ENCODE data around the gene AIRE.

The AIRE gene

DNA sequence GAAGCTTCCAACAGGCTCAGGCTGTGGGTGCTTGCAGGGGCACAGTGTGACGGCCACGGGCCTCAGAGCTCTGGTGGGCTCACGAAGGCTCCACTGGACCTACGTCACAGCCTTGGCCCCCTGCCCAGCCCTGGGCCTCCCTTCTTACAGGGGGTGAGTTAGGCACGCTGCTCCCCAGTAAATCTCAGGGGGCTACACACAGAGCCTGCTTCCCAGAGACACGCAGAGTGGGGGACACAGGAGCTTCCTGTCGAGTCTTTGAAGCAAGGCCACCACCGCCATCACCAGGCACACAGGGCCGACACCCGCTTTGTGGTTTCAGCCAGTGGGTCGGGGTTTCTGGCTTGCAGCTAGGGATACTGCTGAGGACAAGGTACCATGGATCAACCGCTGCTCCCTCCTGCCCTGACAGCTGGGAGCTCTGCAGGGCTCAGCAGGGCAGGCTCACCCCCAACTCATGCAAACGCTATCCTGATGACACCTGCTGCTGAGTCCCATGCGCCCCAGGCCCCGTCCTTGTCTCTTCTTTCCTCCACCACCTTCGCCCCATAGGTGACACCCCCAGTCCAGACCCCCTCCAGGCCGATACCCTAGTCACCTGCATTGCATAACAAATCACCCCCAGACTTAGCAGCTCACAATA, 59.0 kb downstream of the AIRE start:
- H3K4me1 ChIP-seq = peaks cover 7% of the 10 kb centered on the region
- H3K79me2 ChIP-seq = no peaks in the 10 kb centered on the region
- TF ChIP-seq, protein P1, sequence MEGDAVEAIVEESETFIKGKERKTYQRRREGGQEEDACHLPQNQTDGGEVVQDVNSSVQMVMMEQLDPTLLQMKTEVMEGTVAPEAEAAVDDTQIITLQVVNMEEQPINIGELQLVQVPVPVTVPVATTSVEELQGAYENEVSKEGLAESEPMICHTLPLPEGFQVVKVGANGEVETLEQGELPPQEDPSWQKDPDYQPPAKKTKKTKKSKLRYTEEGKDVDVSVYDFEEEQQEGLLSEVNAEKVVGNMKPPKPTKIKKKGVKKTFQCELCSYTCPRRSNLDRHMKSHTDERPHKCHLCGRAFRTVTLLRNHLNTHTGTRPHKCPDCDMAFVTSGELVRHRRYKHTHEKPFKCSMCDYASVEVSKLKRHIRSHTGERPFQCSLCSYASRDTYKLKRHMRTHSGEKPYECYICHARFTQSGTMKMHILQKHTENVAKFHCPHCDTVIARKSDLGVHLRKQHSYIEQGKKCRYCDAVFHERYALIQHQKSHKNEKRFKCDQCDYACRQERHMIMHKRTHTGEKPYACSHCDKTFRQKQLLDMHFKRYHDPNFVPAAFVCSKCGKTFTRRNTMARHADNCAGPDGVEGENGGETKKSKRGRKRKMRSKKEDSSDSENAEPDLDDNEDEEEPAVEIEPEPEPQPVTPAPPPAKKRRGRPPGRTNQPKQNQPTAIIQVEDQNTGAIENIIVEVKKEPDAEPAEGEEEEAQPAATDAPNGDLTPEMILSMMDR (IDR thresholded peaks at IDR 0.05) = no peak
- no peaks in the 10 kb centered on the region for H3K9me3 ChIP-seq (ENCODE audit: control insufficient read depth, low read length)
- H3K27me3 ChIP-seq (ENCODE audit: control insufficient read depth, insufficient read depth, low read length) = no peaks in the 10 kb centered on the region
- H3K36me3 ChIP-seq (ENCODE audit: control insufficient read depth, insufficient read depth, low read length) = no peaks in the 10 kb centered on the region
- H3K4me3 ChIP-seq (ENCODE audit: low read depth, low read length) = no peak overlapping the region
- H3K4me2 ChIP-seq (ENCODE audit: low read length) = no peak overlapping the region
- no peak overlapping the region for H3K27ac ChIP-seq
- no peak overlapping the region for H3K9ac ChIP-seq
- no peak overlapping the region for H2AFZ ChIP-seq

DNA sequence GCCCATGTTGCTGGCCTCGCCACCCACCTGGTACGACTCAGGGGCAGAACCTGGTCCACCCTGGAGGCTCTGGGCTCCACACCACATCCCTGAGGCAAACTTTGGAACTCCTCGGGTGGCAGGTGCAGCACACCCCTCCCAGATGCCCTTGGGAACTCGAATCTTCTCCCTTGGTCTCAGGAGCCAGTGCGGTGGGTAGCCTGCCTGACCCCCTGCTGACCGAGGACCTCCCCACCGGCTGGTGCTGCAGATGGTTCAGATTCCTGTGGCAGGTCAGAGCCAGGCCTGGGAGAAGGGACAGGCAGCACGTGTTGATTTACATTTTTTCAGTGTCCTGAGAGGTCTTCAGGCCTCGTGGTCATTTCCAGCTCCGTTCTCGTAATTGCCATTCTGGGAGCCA, 59.8 kb downstream of the AIRE start:
- H3K4me2 ChIP-seq (ENCODE audit: low read length) = no peak overlapping the region
- no peak overlapping the region for H3K4me3 ChIP-seq (ENCODE audit: low read depth, low read length)
- H3K79me2 ChIP-seq = no peaks in the 10 kb centered on the region
- H2AFZ ChIP-seq = no peak overlapping the region
- H3K27me3 ChIP-seq (ENCODE audit: control insufficient read depth, insufficient read depth, low read length) = no peaks in the 10 kb centered on the region
- TF ChIP-seq, protein P1 (IDR thresholded peaks at IDR 0.05) = no peak
- H3K27ac ChIP-seq = no peak overlapping the region
- H3K9ac ChIP-seq = no peak overlapping the region
- no peaks in the 10 kb centered on the region for H3K9me3 ChIP-seq (ENCODE audit: control insufficient read depth, low read length)
- no peaks in the 10 kb centered on the region for H3K36me3 ChIP-seq (ENCODE audit: control insufficient read depth, insufficient read depth, low read length)
- H3K4me1 ChIP-seq = peaks cover 3% of the 10 kb centered on the region

DNA sequence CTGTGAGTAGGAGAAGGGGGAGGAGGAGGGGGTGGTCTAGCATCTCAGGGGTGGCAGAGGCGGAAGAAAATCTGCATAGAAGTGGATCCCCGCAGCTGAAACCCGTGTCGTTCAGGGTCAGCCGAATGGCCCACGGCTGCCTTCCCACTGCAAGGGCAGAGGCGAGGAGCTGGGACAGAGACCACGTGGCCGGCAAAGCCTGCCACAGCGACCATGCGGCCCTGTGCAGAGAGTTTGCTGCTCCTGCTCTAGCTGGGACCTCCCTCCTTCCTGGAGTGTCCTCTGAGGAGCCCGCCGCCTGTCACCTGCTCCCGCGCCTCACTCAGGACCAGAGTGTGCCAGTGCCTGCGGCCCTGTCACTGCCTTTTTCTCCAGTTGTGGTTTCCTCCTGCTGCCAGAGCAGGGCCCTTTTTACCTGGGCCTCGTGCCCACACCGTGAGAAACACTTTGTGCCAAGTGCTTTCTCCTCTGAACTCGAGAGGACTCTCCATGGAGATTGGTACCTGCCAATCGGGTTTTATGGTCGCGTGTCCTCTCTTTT, 62.3 kb downstream of the AIRE start:
- no peaks in the 10 kb centered on the region for H3K27me3 ChIP-seq (ENCODE audit: control insufficient read depth, insufficient read depth, low read length)
- H3K27ac ChIP-seq = no peak overlapping the region
- no peaks in the 10 kb centered on the region for H3K4me1 ChIP-seq
- H3K4me3 ChIP-seq (ENCODE audit: low read depth, low read length) = no peak overlapping the region
- TF ChIP-seq, protein P1 (IDR thresholded peaks at IDR 0.05) = no peak
- no peak overlapping the region for H3K4me2 ChIP-seq (ENCODE audit: low read length)
- no peaks in the 10 kb centered on the region for H3K79me2 ChIP-seq
- H2AFZ ChIP-seq = no peak overlapping the region
- H3K9ac ChIP-seq = no peak overlapping the region
- H3K9me3 ChIP-seq (ENCODE audit: control insufficient read depth, low read length) = no peaks in the 10 kb centered on the region
- H3K36me3 ChIP-seq (ENCODE audit: control insufficient read depth, insufficient read depth, low read length) = no peaks in the 10 kb centered on the region
